Raji (cell line): ENCODE measurements around the gene TMEM62.

Experiments
- POLR2A ChIP-seq: IDR thresholded peaks from 2 replicates; pipeline ENCODE4 v1.6.1; 2011; ENCODE audit warnings: low read depth, low read length, control low read depth; ENCODE audit not compliant: insufficient read depth

TMEM62 gene

DNA sequence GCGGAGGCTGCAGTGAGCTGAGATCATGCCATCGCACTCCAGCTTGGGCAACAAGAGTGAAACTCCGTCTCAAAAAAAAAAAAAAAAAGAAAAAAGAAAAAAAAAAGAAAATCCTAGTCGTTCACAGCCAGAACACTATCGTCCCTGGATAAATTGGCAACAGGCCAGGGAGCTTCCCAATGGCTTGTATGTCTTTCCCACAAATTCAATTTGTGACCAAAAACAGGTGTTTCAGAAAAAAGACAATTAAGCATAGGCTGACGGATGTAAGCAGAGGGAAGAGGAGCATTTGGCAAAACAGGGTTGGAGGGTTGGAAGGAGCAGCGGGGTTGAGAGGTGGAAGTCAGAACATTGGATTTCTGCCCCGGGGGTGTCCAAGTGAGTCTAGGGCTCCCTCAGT, 78.9 kb downstream of the TMEM62 start:
- TF ChIP-seq POLR2A = no peak

DNA sequence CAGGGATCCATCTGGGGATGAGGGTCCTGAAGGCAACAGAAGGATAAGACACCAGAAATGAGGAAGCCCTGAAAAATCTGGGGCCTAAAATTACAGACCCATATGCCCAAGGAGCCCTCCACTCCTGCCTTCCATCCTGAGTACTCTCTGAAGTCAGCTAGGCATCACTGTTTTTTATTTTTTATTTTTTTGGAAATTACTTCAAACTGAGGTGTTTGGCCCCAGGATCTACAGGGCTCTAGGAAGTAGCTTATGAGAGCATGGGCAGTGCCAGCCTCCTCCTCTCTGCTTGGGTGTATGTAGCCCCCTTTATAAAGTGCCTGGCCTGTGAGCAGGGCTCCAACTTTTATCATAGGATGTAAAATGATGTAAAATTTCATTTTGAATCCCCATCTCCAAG, 79.6 kb downstream of the TMEM62 start:
- TF ChIP-seq POLR2A = no peak

DNA sequence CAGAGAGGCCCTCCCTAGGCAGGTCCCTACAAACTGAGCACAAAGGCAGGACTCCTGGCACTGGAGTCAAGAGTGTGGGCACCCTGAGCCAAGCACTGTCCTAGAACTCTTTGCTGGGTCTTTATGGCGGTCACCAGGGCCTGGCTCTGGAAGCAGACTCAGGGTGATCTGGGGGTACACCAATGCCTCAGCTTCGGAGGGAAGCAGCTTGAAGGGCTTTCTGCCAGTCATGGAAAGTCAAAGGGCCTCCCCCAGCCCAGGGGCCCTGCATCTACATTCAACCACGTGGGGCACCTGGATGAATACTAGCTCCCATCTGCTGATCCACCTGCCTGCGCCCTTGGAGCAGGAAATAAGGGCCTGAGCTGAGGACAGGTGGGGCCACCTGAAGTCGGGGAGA, 80.1 kb downstream of the TMEM62 start:
- no peak for TF ChIP-seq POLR2A

DNA sequence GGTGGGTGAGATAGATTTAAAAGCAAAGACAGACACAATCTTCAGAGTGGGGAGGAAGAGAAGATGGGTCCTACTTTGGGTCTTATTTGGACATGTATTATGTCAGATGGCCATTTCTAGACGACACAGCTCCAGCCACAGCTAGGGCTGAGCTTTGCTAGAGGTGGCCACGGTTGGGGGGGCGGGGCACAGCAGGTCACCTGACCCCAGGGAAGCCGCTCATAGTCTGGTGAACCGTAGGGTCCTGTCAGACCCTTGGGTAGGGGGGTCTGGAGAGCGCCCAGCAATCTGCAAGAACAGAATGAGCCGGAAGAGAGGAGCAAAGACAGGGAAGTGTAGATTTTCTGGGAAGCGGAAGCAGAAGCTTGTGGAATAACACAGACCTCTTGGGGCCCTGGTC, 80.8 kb downstream of the TMEM62 start:
- TF ChIP-seq POLR2A = no peak

DNA sequence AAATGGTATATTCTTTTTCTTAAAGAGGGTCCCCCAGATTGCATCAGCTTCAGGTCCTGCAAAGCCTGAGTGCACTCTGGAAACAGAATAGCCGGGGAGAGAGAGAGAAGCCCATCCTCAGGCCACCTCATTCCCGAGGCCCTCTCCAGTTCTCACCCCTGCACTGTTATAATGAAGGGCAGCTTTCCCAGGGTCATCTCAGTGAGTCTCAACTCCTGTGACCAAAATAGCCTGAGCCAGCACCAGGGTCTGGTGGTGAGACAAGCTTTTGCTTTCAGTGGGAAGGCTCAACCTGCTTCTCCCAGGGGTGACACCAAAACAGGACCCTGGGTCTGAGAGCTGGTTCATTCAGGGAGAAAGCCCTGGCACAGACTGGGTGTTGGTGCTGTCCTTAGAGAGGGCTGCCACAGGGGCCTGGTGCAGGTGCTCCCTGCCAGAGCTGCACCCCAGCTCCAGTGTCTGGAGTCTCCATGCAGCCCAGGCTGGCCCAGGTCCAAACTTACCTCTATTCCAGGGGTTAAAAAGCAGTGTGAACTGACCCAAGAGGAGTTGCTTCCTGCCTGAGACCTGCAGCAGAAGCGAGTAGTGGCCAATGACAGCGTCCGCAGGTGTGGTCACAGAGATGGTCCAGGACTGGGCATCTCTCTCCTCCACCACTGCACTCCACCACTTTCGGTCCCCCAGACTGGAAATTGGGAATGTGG, 81.4 kb downstream of the TMEM62 start:
- no peak for TF ChIP-seq POLR2A

DNA sequence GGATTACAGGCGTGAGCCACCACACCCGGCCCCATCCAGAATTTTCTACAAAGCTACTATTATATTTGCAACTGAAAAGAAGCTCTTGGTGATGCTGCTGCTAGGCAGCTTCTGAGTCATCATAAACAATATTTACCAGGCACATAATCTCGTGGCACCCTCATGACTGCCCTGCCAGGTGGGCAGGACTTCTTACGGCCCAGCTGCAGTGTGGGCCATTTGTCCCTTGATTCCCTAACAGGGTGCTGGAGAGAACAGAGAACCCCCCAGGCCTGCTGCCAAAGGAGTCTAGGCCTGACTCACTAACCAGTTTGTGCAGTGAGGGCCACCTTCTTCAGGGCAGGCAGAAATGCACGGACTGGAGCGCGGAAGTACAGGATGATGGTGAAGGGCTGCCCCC, 82.6 kb downstream of the TMEM62 start:
- TF ChIP-seq POLR2A = no peak

DNA sequence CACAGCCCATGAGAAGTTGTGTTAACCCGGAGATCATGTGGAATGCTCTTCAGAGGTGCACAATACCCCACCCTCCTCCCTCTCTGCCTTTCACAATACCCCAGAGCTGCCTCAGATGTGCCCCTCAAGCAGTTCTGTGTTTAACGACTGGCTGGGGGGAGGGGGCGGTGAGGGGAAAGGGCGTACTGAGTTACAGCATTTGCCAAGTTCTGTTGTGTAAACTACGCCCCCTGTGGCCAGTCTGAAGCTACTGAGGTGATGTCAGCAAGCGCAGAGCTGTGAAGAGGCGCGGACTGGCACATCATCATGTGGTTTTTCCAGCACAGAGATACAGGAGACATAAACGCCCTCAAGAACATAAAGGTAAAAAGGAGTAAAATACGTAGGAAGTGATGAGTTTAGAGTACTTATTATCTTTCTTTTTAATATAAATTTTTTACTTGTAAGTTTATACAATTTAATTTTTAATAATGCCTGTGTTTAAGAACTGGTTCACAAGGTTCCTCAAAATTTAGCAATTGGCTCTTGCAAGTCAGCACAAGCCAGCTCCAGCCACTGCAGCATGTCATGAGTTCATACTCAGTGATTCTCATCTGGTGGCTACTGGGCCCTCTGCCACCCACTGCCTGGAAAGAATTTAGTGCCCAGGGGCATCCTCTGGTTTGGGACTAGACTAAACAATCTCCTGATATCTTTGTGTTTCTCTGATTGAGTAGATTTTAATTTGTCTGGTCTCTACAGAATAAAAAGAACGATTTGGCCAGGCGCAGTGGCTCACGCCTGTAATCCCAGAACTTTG, 85.7 kb downstream of the TMEM62 start:
- TF ChIP-seq POLR2A = no peak

DNA sequence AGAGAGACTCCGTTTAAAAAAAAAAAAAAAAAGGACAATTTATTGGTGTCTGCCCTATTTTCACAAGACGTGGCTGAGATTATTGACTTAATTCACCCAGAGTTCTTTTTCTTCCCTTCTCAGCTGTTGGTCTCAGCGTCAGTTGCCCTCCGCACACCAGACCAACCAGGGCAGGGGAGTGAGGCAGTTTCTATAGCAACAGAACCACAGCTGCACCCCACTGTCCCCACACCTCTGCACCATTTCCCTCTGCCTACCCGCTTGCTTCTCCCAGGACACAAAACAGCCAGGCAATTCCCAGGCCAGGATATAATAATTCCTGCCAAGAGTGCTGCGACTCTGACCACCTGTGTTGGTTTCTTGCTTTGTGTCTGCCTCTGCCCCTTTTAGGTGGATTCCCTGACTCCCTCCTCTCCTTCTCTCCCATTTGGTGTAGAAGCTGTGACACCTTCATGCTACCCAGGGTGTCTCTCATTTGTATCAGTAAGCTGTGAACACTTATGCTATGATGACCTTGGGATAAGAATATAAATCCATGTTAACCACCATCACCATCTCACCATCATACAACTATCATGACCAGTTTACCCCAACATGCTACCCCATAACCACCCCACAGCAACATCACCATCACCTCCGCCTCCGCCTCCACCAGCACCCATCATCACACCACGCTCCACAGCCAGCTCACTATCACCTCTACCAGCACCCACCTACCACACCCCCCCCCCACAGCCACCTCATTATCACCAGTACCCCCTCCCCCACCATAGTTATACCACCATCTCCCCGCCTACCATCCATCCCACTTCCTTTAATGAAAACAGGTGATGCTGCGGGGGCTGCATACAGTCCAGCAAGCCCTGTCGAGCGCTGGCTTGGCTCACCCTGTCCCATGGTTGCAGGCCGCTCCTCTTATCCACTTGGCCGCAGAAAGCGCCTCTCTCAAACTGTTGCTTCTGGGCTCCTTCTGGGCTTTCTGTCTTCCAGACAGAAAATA, 86.8 kb downstream of the TMEM62 start:
- no peak for TF ChIP-seq POLR2A

DNA sequence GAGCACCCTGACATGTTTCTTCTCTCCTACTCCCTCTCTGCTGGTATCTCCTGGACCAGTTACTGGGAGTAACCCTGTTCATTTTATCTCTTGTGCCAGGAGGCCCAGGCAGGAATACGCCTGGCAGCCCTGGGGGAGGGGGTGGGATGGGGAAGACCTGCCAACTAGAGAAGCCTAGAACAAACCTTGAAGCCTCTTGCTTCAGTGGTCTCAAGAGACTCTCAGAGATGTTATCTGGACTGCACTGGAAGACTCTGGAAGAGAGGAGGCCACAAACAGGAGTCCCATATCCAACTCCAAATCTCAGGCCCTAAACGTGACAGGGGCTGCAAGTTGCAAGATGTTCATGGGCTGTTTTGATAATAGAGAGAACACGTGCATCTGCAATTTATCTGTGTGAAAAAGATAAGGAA, 87.6 kb downstream of the TMEM62 start, which contains the start of gene EPB42:
EPB42 (minus strand) TSS at position 28 of the 413 bp plus-strand sequence. CDS start 193 bp downstream, outside the sequence.
- no peak for TF ChIP-seq POLR2A

DNA sequence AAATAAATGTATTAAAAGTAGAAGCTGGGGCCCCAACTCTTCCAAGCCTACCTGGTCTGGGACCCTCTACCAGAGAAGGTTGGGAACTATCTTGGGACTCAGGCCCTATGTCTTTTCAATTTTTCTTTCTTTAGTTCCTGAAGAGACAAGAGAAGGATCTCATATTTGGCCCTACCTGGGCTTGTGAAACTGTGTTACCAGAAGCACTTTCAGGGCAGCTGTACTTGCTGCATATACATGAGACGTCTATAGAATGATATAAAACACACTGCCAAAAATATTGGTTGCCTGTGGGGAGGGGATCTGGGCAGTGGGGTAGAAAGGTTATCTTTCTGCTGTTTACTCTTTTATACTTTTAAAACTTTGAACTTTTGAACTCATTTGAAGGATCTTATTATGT, 88.0 kb downstream of the TMEM62 start:
- TF ChIP-seq POLR2A = no peak

DNA sequence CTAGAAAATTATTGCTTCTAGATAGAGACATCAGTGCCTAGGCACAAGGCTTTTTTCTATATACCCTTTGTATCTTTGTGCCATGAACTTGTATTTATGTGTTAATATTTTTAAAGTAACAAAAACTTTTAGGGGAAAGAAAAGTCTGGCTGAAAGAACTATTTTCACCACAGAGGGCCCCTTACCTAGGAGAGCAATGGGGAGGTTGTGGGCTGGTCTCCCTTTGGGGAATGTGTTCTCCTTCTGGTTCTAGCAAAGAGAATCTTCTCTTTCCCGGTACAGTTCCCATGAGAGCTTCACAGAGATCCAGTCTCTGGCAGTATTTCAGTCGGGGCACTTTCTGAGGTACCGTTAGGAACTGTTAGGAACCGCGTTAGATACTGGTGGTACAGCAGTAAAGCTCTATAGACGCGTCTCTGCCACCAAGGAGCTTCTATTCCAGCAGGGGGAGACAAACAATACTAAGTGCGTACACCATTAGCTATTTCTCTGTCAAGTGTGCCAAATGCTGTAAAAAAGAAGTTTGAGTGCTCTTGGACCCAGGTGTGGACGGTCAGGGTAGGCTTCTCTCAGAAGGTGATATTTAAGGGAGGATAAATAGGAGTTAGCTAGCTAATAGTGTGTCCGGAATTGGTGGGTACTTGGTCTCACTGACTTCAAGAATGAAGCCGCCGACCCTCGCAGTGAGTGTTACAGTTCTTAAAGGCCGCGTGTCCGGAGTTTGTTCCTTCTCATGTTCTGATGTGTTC, 92.0 kb downstream of the TMEM62 start:
- TF ChIP-seq POLR2A = no peak

DNA sequence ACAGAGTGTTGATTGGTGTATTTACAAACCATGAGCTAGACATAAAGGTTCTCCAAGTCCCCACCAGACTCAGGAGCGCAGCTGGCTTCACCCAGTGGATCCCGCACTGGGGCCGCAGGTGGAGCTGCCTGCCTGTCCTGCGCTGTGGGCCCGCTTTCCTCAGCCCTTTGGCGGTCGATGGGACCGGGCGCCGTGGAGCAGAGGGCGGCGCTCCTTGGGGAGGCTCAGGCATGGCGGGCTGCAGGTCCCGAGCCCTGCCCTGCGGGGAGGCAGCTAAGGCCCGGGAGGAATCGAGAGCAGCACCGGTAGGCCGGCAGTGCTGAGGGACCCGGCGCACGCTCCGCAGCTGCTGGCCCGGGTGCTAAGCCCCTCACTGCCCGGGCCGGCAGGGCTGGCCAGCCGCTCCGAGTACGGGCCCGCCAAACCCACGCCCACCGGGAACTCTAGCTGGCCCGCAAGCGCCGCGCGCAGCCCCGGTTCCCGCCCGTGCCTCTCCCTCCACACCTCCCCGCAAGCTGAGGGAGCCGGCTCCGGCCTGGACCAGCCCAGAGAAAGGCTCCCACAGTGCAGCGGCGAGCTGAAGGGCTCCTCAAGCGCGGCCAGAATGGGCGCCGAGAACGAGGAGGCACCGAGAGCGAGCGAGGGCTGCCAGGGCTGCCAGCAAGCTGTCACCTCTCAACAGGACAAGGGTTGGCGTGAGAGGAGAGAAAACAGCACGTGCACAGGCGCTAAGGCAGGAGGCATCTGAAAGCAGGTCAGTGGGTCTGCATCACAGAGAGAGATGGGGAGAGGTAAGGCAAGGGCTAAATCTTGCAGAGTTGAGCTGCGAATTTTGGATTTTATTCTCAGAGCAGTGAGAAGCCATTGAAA, 93.3 kb downstream of the TMEM62 start:
- TF ChIP-seq POLR2A = no peak

DNA sequence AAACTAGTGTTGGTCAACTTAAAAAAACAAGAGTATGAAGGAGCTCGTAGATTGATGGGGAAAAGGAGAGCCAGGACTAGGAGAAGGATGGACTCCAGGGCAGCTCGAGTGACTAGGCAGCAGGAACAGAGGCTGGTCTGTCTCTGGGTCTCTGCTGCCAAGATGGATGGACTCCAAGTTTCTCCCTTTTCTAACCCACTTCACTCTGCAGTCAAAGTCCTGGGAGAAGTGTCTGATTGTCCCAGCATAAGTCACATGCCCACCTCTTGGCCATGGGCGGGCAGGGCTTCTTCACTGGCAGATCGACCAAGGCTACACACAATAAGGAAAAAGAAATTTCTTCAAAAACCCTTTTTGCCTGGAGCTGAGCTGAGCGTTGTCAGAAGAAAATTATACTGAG, 96.6 kb downstream of the TMEM62 start:
- no peak for TF ChIP-seq POLR2A
